ENCODE measurements around the gene MAP2.

MAP2 gene

DNA sequence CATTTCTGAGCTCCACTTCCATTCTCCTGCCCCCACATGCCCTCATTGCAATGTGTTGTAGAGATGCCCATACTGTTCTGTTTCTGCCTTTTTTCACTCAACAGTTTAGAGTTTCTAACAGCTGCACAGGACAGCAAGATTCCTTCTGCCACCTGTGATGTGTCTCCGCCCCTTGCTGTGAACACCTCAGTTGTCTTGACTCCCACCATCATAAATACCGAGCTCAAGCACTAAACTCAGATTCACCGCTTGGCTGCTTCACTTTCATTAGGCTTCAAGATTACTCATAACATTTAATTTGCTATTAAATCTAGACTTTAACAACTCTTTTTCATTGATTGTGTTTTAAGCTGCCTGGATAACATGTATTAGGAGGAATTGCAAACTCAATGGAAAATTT, 141.0 kb downstream of the MAP2 start:
- no CpG with 5 or more reads among the region's 3 CpGs for WGBS (ENCODE audit: extremely low coverage, insufficient coverage, low lambda C conversion rate)
- no peak overlapping the region for H4K5ac ChIP-seq (ENCODE audit: low read length)
- no peak for DNase-seq

DNA sequence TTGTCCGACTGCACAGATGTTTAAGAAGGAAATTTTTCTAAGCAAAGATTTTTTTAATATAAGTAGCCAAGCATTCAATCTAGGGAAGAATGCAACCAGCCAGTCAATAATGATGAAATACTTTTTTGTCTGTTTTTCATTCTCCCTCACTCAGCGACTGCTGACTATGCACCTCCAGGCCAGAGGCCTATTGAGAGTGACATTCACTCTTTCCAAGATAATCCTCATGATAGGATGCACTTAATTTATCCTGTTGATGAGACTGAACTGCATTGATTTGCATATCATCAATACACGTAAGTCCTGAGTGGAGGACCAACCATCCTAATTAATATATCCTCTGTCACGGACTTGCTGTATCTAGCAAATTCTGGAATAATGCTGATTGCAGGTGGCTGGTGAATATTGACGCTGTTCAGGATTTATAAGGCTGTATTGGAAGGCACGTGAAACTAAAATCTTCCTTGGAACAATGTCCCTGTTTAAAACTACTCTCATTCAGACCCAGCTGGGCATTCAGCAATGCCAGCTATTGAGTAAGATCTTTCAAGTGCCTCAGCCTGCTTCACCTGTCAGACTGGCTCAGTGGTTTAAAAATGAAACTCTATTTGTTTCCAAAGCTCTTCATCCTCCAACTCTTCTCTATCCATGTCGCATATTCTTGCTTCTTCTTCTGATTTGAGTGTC, 142.2 kb downstream of the MAP2 start:
- Histone ChIP-seq H2BK120ac (ENCODE audit: low read depth, low read length) (no peak overlapping the region), H3K4ac (ENCODE audit: low read depth, low read length) (no peak overlapping the region), H3K4me2 (ENCODE audit: low read length) (no peak overlapping the region), H3K79me2 (ENCODE audit: control insufficient read depth, insufficient read depth, low read length) (no peaks in the 10 kb centered on the region), H3K9ac (ENCODE audit: low read length) (no peak overlapping the region), H3K79me1 (ENCODE audit: low read length) (no peaks in the 10 kb centered on the region), H3K56ac (ENCODE audit: low read length) (no peak overlapping the region), H4K5ac (ENCODE audit: low read length) (no peak overlapping the region), H2BK15ac (replicated peaks; ENCODE audit: low read depth) (no peak overlapping the region), H4K8ac (ENCODE audit: low read depth, low read length) (no peak overlapping the region), H3K27ac (ENCODE audit: low read depth, low read length) (no peak overlapping the region), H3K23ac (ENCODE audit: low read length) (no peak overlapping the region), H3K18ac (ENCODE audit: low read length) (no peak overlapping the region), H3K27me3 (ENCODE audit: insufficient read depth, low read length, poor library complexity) (no peaks in the 10 kb centered on the region), H3K4me1 (ENCODE audit: control insufficient read depth, low read depth, low read length) (no peaks in the 10 kb centered on the region), H2AK5ac (ENCODE audit: low read length) (no peak overlapping the region), H2BK5ac (ENCODE audit: low read length) (no peak overlapping the region), H3K4me3 (ENCODE audit: low read length) (no peak overlapping the region), H3K36me3 (ENCODE audit: control insufficient read depth, insufficient read depth, low read length) (no peaks in the 10 kb centered on the region)
- WGBS (ENCODE audit: extremely low coverage, insufficient coverage, low lambda C conversion rate), result no CpG with 5 or more reads among the region's 7 CpGs
- DNase-seq, result no peak

More for the DNA sequence above, 141.0 kb downstream of the MAP2 start:
- H3K9ac ChIP-seq (ENCODE audit: low read length), result no peak overlapping the region
- H3K4me1 ChIP-seq (ENCODE audit: control insufficient read depth, low read depth, low read length), result no peaks in the 10 kb centered on the region
- no peaks in the 10 kb centered on the region for H3K27me3 ChIP-seq (ENCODE audit: insufficient read depth, low read length, poor library complexity)
- no peak overlapping the region for H3K23ac ChIP-seq (ENCODE audit: low read length)
- H3K36me3 ChIP-seq (ENCODE audit: control insufficient read depth, insufficient read depth, low read length), result no peaks in the 10 kb centered on the region
- H3K27ac ChIP-seq (ENCODE audit: low read depth, low read length), result no peak overlapping the region
- no peak overlapping the region for H3K4me3 ChIP-seq (ENCODE audit: low read length)
- H2BK5ac ChIP-seq (ENCODE audit: low read length), result no peak overlapping the region
- H3K79me2 ChIP-seq (ENCODE audit: control insufficient read depth, insufficient read depth, low read length), result no peaks in the 10 kb centered on the region
- no peak overlapping the region for H4K8ac ChIP-seq (ENCODE audit: low read depth, low read length)
- H3K79me1 ChIP-seq (ENCODE audit: low read length), result no peaks in the 10 kb centered on the region
- H2BK15ac ChIP-seq (replicated peaks; ENCODE audit: low read depth), result no peak overlapping the region
- no peak overlapping the region for H2AK5ac ChIP-seq (ENCODE audit: low read length)
- H2BK120ac ChIP-seq (ENCODE audit: low read depth, low read length), result no peak overlapping the region
- H3K18ac ChIP-seq (ENCODE audit: low read length), result no peak overlapping the region
- no peak overlapping the region for H3K4me2 ChIP-seq (ENCODE audit: low read length)
- H3K56ac ChIP-seq (ENCODE audit: low read length), result no peak overlapping the region
- no peak overlapping the region for H3K4ac ChIP-seq (ENCODE audit: low read depth, low read length)

DNA sequence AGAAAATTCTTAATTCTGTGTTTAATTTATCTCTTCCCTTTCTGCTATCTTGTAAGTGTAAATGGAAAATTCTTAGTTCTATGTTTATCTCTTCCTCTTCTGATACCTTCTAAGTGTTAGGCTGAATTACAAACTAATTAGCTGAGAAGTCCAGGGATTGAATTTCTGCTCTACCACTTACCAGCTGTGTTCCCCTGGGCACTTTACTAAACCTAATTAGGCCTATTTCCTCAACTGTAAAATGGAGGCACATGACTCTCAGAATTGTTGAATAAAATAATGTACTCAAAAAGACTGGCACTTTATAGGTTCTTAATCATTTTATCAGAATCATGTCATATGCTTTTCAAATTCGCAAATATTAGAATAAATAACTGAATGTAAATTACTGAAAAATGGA, 146.3 kb downstream of the MAP2 start:
- DNase-seq, result peak; percentile 40
- no peak overlapping the region for H3K4me3 ChIP-seq (ENCODE audit: low read length)
- H3K79me2 ChIP-seq (ENCODE audit: control insufficient read depth, insufficient read depth, low read length), result no peaks in the 10 kb centered on the region
- H3K36me3 ChIP-seq (ENCODE audit: control insufficient read depth, insufficient read depth, low read length), result no peaks in the 10 kb centered on the region
- no peak overlapping the region for H4K5ac ChIP-seq (ENCODE audit: low read length)
- no peak overlapping the region for H4K8ac ChIP-seq (ENCODE audit: low read depth, low read length)
- H2BK5ac ChIP-seq (ENCODE audit: low read length), result no peak overlapping the region
- no peaks in the 10 kb centered on the region for H3K79me1 ChIP-seq (ENCODE audit: low read length)
- no peak overlapping the region for H3K4ac ChIP-seq (ENCODE audit: low read depth, low read length)
- H3K9ac ChIP-seq (ENCODE audit: low read length), result no peak overlapping the region
- H3K4me1 ChIP-seq (ENCODE audit: control insufficient read depth, low read depth, low read length), result no peaks in the 10 kb centered on the region
- no peak overlapping the region for H2AK5ac ChIP-seq (ENCODE audit: low read length)
- no peak overlapping the region for H3K23ac ChIP-seq (ENCODE audit: low read length)
- H3K56ac ChIP-seq (ENCODE audit: low read length), result no peak overlapping the region
- WGBS (ENCODE audit: extremely low coverage, insufficient coverage, low lambda C conversion rate), result no CpG with 5 or more reads among the region's 1 CpG
- no peak overlapping the region for H2BK120ac ChIP-seq (ENCODE audit: low read depth, low read length)
- no peak overlapping the region for H3K4me2 ChIP-seq (ENCODE audit: low read length)
- no peak overlapping the region for H2BK15ac ChIP-seq (replicated peaks; ENCODE audit: low read depth)
- H3K27ac ChIP-seq (ENCODE audit: low read depth, low read length), result no peak overlapping the region
- H3K27me3 ChIP-seq (ENCODE audit: insufficient read depth, low read length, poor library complexity), result no peaks in the 10 kb centered on the region
- no peak overlapping the region for H3K18ac ChIP-seq (ENCODE audit: low read length)

DNA sequence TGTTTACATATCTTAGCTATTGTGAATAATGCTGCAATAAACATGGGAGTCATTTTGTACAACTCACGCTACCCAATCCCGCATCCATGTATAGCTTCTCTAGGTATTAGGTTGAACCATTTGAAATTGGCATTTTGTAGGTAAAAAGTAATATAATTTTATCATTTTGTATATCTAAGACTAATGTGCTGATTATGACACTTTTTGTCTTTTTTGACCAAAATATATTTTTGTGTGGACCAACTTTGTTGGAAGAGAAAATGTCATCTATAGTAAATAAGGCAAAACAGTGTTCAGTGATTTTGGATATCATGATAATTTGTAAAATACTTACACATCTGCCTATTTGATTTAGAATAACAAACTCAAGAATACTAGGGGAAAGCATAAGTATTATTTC, 150.7 kb downstream of the MAP2 start:
- no peak for DNase-seq

DNA sequence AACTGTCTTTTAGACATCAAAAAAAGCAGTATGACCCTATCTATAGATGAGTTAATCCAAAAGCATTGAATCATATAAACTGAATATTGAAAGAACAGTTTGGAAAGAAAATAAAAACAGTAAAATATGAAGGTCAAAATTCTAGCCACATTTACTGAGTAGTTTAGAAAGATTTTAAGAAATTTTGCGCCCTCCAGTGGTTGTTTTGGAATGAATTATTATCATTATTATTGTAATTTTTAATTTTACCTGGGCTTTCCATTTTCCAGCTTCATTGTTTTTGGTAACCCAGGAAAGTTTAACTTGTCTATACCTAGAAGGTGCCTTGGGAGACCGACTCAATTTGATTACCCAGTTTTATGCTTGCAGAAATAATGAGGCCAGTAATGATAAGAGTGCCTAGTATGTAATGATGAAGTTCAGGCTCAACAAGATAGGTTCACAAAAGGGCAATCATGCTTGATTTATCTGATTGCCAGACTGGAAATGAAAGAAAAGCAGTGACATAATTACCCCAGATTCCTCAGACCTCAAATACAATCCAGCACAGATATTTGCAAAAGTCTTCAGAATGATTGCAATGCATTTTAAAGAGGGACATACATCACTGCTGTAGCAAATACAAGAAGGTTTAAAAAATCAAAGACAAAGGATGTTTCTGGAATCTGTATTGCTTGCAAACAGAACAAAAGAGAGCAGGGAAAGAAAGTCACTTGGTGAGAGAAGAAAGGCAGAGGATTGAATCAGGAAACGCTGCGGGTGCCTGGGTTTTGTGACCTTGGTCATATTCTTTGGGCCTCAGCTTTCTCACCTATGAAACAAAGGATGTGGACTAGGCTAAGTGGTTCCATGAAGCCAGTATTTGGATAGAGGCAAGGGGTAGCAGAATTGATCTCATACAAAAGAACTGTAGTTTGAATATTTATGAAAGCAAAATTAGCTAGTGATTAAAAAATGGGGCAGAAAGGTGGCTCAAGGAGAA, 153.8 kb downstream of the MAP2 start:
- H4K8ac ChIP-seq (ENCODE audit: low read depth, low read length), result no peak overlapping the region
- no CpG with 5 or more reads among the region's 4 CpGs for WGBS (ENCODE audit: extremely low coverage, insufficient coverage, low lambda C conversion rate)
- no peak overlapping the region for H4K5ac ChIP-seq (ENCODE audit: low read length)
- H3K79me1 ChIP-seq (ENCODE audit: low read length), result no peaks in the 10 kb centered on the region
- H2BK15ac ChIP-seq (replicated peaks; ENCODE audit: low read depth), result no peak overlapping the region
- no peak overlapping the region for H3K4me2 ChIP-seq (ENCODE audit: low read length)
- H2BK120ac ChIP-seq (ENCODE audit: low read depth, low read length), result no peak overlapping the region
- no peak overlapping the region for H3K9ac ChIP-seq (ENCODE audit: low read length)
- no peaks in the 10 kb centered on the region for H3K27me3 ChIP-seq (ENCODE audit: insufficient read depth, low read length, poor library complexity)
- H3K56ac ChIP-seq (ENCODE audit: low read length), result no peak overlapping the region
- no peaks in the 10 kb centered on the region for H3K79me2 ChIP-seq (ENCODE audit: control insufficient read depth, insufficient read depth, low read length)
- no peak overlapping the region for H2BK5ac ChIP-seq (ENCODE audit: low read length)
- no peak overlapping the region for H3K27ac ChIP-seq (ENCODE audit: low read depth, low read length)
- no peak for DNase-seq
- H3K36me3 ChIP-seq (ENCODE audit: control insufficient read depth, insufficient read depth, low read length), result no peaks in the 10 kb centered on the region
- H3K4ac ChIP-seq (ENCODE audit: low read depth, low read length), result no peak overlapping the region
- no peak overlapping the region for H3K23ac ChIP-seq (ENCODE audit: low read length)
- no peak overlapping the region for H2AK5ac ChIP-seq (ENCODE audit: low read length)
- H3K4me3 ChIP-seq (ENCODE audit: low read length), result no peak overlapping the region
- no peak overlapping the region for H3K18ac ChIP-seq (ENCODE audit: low read length)
- H3K4me1 ChIP-seq (ENCODE audit: control insufficient read depth, low read depth, low read length), result no peaks in the 10 kb centered on the region

More for the DNA sequence above, 150.7 kb downstream of the MAP2 start:
- H3K18ac ChIP-seq (ENCODE audit: low read length), result no peak overlapping the region
- H3K56ac ChIP-seq (ENCODE audit: low read length), result no peak overlapping the region
- H2AK5ac ChIP-seq (ENCODE audit: low read length), result no peak overlapping the region
- H4K8ac ChIP-seq (ENCODE audit: low read depth, low read length), result no peak overlapping the region
- H4K5ac ChIP-seq (ENCODE audit: low read length), result no peak overlapping the region
- H3K27ac ChIP-seq (ENCODE audit: low read depth, low read length), result no peak overlapping the region
- H2BK15ac ChIP-seq (replicated peaks; ENCODE audit: low read depth), result no peak overlapping the region
- H3K4me1 ChIP-seq (ENCODE audit: control insufficient read depth, low read depth, low read length), result no peaks in the 10 kb centered on the region
- H2BK120ac ChIP-seq (ENCODE audit: low read depth, low read length), result no peak overlapping the region
- H3K23ac ChIP-seq (ENCODE audit: low read length), result no peak overlapping the region
- no CpG with 5 or more reads among the region's 2 CpGs for WGBS (ENCODE audit: extremely low coverage, insufficient coverage, low lambda C conversion rate)
- no peak overlapping the region for H3K4ac ChIP-seq (ENCODE audit: low read depth, low read length)
- no peak overlapping the region for H2BK5ac ChIP-seq (ENCODE audit: low read length)
- no peaks in the 10 kb centered on the region for H3K36me3 ChIP-seq (ENCODE audit: control insufficient read depth, insufficient read depth, low read length)
- no peak overlapping the region for H3K9ac ChIP-seq (ENCODE audit: low read length)
- no peak overlapping the region for H3K4me3 ChIP-seq (ENCODE audit: low read length)
- no peaks in the 10 kb centered on the region for H3K79me1 ChIP-seq (ENCODE audit: low read length)
- H3K79me2 ChIP-seq (ENCODE audit: control insufficient read depth, insufficient read depth, low read length), result no peaks in the 10 kb centered on the region
- no peaks in the 10 kb centered on the region for H3K27me3 ChIP-seq (ENCODE audit: insufficient read depth, low read length, poor library complexity)
- no peak overlapping the region for H3K4me2 ChIP-seq (ENCODE audit: low read length)

All from mesendoderm (in vitro differentiated cells).